Loucy (cell line): ENCODE measurements around the gene DCLK2.

Source experiments
- H2AFZ ChIP-seq: fragments of 200-600 bp; sonication (generic); 2 replicates; pipeline ENCODE4 v1.6.0; 2016; ENCODE audit warnings: antibody characterized with exemption, mild to moderate bottlenecking, low read length, moderate library complexity
- H3F3A ChIP-seq: fragments of 200-600 bp; 2 replicates; pipeline ENCODE4 v1.6.0; 2016; ENCODE audit warnings: antibody characterized with exemption, low read depth, mild to moderate bottlenecking
- H3K27me3 ChIP-seq: fragments of 200-600 bp; sonication (generic); 2 replicates; pipeline ENCODE4 v1.6.1; 2014; ENCODE audit warnings: low read length, mild to moderate bottlenecking; ENCODE audit not compliant: insufficient read depth, poor library complexity, severe bottlenecking
- H3K36me3 ChIP-seq: fragments of 200-600 bp; sonication (generic); 2 replicates; pipeline ENCODE4 v1.6.1; 2016; ENCODE audit warnings: low read length; ENCODE audit not compliant: insufficient read depth
- H3K4me1 ChIP-seq: fragments of 200-600 bp; sonication (generic); 2 replicates; pipeline ENCODE4 v1.5.1; 2014; ENCODE audit warnings: low read length, mild to moderate bottlenecking; ENCODE audit not compliant: insufficient read depth, poor library complexity, severe bottlenecking
- H3K4me2 ChIP-seq: fragments of 200-600 bp; sonication (generic); 2 replicates; pipeline ENCODE4 v1.6.0; 2014; ENCODE audit warnings: antibody characterized with exemption, low read length, low read depth, mild to moderate bottlenecking; ENCODE audit not compliant: poor library complexity, severe bottlenecking
- H3K4me3 ChIP-seq: fragments of 200-600 bp; sonication (generic); 2 replicates; pipeline ENCODE4 v1.5.1; 2014; ENCODE audit warnings: low read length, mild to moderate bottlenecking, mixed read lengths; ENCODE audit not compliant: poor library complexity, severe bottlenecking
- H3K79me2 ChIP-seq: fragments of 200-600 bp; sonication (generic); 2 replicates; pipeline ENCODE4 v1.6.1; 2014; ENCODE audit warnings: low read length; ENCODE audit not compliant: insufficient read depth
- H3K9ac ChIP-seq: fragments of 200-600 bp; sonication (generic); 2 replicates; pipeline ENCODE4 v1.6.0; 2014; ENCODE audit warnings: mild to moderate bottlenecking, low read depth, low read length, moderate library complexity; ENCODE audit not compliant: poor library complexity, severe bottlenecking
- H3K9me2 ChIP-seq: fragments of 200-600 bp; sonication (generic); replicated peaks from 2 replicates; pipeline ENCODE4 v1.6.1; 2016; ENCODE audit warnings: low read depth, low read length, mixed read lengths
- H3K9me3 ChIP-seq: fragments of 200-600 bp; sonication (generic); 2 replicates; pipeline ENCODE4 v1.6.1; 2014; ENCODE audit warnings: mild to moderate bottlenecking, antibody characterized with exemption, low read length, low read depth; ENCODE audit not compliant: insufficient read depth
- H4K20me1 ChIP-seq: fragments of 200-600 bp; sonication (generic); 2 replicates; pipeline ENCODE4 v1.6.0; 2014; ENCODE audit warnings: antibody characterized with exemption, low read length, mild to moderate bottlenecking; ENCODE audit not compliant: insufficient read depth, poor library complexity, severe bottlenecking
- CTCF ChIP-seq: fragments of 200-600 bp; sonication (generic); conservative IDR thresholded peaks from 2 replicates; pipeline ENCODE4 v1.5.1; 2014; ENCODE audit warnings: mild to moderate bottlenecking, antibody characterized with exemption, low read length
- EZH2phosphoT487 ChIP-seq: fragments of 200-600 bp; IDR thresholded peaks from 2 replicates; pipeline ENCODE4 v1.6.1; 2018; ENCODE audit warnings: antibody characterized with exemption, mild to moderate bottlenecking, moderate library complexity, borderline replicate concordance

DCLK2 gene

DNA sequence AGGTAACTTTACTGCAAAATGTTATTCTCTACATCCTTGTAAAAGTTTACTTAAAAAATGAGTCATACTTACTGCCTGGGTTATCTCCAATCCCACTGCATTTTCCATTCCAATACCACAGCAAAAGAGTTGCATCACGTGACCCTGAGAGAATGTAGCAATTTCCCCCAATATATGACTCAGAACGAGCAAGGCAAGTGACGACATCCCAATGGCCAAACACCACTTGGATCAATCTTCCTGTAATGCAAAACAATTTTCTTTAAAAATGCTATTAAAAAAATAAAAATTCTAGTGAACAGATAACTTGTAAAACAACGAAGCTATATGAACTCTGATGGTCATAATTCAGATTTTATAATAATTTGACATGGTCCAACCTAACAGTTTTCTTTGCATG, 224.3 kb downstream of the DCLK2 start:
- no peak overlapping the region for H2AFZ ChIP-seq
- H3K9ac ChIP-seq, result no peak overlapping the region
- no peak overlapping the region for H3K4me3 ChIP-seq
- no peaks in the 10 kb centered on the region for H3K27me3 ChIP-seq
- H3K9me2 ChIP-seq, result no peaks in the 10 kb centered on the region
- no peak overlapping the region for H3K4me2 ChIP-seq
- H3F3A ChIP-seq, result no peaks in the 10 kb centered on the region
- H3K4me1 ChIP-seq, result no peaks in the 10 kb centered on the region
- no peaks in the 10 kb centered on the region for H3K36me3 ChIP-seq
- no peaks in the 10 kb centered on the region for H4K20me1 ChIP-seq
- no peaks in the 10 kb centered on the region for H3K9me3 ChIP-seq
- TF ChIP-seq EZH2phosphoT487 (no peak), CTCF (no peak)
- no peaks in the 10 kb centered on the region for H3K79me2 ChIP-seq

- Histone ChIP-seq H3K4me2 (no peak overlapping the region), H3F3A (no peaks in the 10 kb centered on the region), H3K9me2 (no peaks in the 10 kb centered on the region), H3K9me3 (no peaks in the 10 kb centered on the region), H4K20me1 (no peaks in the 10 kb centered on the region), H3K4me1 (no peaks in the 10 kb centered on the region), H3K9ac (no peak overlapping the region), H3K79me2 (no peaks in the 10 kb centered on the region), H3K4me3 (no peak overlapping the region), H3K27me3 (no peaks in the 10 kb centered on the region), H3K36me3 (peaks cover 6% of the 10 kb centered on the region; the same call in 1 of the 2 replicates), H2AFZ (no peak overlapping the region)
- no peak for TF ChIP-seq EZH2phosphoT487
- no peak for TF ChIP-seq CTCF
Measured at GRCh38 chr4:150305995-150306394, 227.8 kb downstream of the DCLK2 start.

DNA sequence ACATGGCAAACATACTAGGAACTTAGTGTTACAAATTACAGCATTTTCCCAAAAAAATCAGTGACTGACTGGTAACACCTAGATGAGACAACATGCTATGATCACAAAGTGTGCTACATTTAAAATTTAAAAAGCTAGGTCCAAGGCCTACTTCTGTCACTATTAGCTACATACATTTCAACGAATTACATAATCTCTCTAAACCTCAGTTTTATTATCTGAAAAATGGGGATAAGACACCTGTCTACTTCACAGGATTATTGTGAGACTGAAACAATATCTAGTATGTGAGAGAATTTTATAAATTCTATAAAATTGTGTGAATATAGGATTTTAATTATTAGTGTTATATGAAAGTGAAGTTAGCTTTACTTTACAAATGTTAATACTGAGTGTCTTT, 228.5 kb downstream of the DCLK2 start:
- Histone ChIP-seq H3K79me2 (no peaks in the 10 kb centered on the region), H3K4me3 (no peak overlapping the region), H3K36me3 (peaks cover 6% of the 10 kb centered on the region; the same call in 1 of the 2 replicates), H3K27me3 (no peaks in the 10 kb centered on the region), H2AFZ (no peak overlapping the region), H3K4me1 (no peaks in the 10 kb centered on the region), H4K20me1 (no peaks in the 10 kb centered on the region), H3F3A (no peaks in the 10 kb centered on the region), H3K9ac (no peak overlapping the region), H3K9me2 (no peaks in the 10 kb centered on the region), H3K9me3 (no peaks in the 10 kb centered on the region), H3K4me2 (no peak overlapping the region)
- no peak for TF ChIP-seq EZH2phosphoT487
- no peak for TF ChIP-seq CTCF
